ENCODE measurements around the gene ALCAM. TPM values are rescaled to one million over a fixed set of nuclear protein-coding genes. Genes with fewer than 3 reads are reported as not detected.

The ALCAM gene
- total and polyA plus RNA-seq, 2 donors (not counting 1 experiment from before 2014, with no cell fraction given): 168 to 188 TPM

GRCh38 chr3:105339946-105340345 is 26.8 kb upstream of the ALCAM start:
- Histone ChIP-seq H3K4me3 (replicated peaks in 1 of 4; ENCODE audit: control extremely low read depth in 1 of 4, insufficient read depth in 1 of 4, low read depth in 3 of 4, low read length in 4 of 4) (no peak overlapping the region), H3K4me1 (ENCODE audit: control insufficient read depth, extremely low read depth, insufficient read depth, low read length) (no peaks in the 10 kb centered on the region), H3K4me2 (ENCODE audit: extremely low read depth, insufficient read depth, low read length) (no peak overlapping the region), H2AFZ (ENCODE audit: low read length) (no peak overlapping the region), H3K27me3 (ENCODE audit: control insufficient read depth, insufficient read depth, low read length) (no peaks in the 10 kb centered on the region), H3K9ac (ENCODE audit: insufficient read depth, low read length) (no peak overlapping the region), H3K9me3 (ENCODE audit: control insufficient read depth, insufficient read depth, low read depth, low read length) (no peaks in the 10 kb centered on the region), H4K20me1 (ENCODE audit: control insufficient read depth, extremely low read depth, insufficient read depth, low read length) (no peaks in the 10 kb centered on the region), H3K27ac (ENCODE audit: insufficient read depth, low read length) (no peak overlapping the region), H3K79me2 (ENCODE audit: control insufficient read depth, insufficient read depth, low read length) (no peaks in the 10 kb centered on the region), H3K36me3 (ENCODE audit: control insufficient read depth, insufficient read depth, low read length) (no peaks in the 10 kb centered on the region)
- TF ChIP-seq EZH2 (IDR thresholded peaks at IDR 0.05; ENCODE audit: low read length, missing control alignments): no peak
- no peak for TF ChIP-seq CTCF (conservative IDR thresholded peaks at IDR 0.05 in 1 of 2, IDR thresholded peaks at IDR 0.05 in 1 of 2; ENCODE audit: low read depth in 1 of 2, low read length in 2 of 2)
- no peak for DNase-seq (ENCODE audit: low read depth in 2 of 2)

DNA sequence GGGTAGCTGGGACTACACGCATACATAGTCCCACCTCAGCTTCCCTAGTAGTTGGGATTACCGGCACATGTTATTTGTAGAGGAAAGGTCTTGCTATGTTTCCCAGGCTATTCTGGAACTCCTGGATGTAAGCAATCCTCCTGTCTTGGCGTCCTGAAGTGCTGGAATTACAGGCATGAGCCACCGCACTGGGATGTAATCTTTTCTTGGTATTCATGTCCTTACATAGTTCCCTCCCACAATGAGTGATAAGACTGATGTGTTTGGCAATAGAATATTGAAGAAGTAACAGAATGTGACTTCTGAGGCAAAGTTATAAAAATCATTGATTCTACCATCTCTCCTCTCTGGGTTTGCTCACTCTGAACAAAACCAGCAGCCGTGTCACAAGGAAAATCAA is 22.7 kb upstream of the ALCAM start:
- no peak overlapping the region for H3K9ac ChIP-seq (ENCODE audit: insufficient read depth, low read length)

DNA sequence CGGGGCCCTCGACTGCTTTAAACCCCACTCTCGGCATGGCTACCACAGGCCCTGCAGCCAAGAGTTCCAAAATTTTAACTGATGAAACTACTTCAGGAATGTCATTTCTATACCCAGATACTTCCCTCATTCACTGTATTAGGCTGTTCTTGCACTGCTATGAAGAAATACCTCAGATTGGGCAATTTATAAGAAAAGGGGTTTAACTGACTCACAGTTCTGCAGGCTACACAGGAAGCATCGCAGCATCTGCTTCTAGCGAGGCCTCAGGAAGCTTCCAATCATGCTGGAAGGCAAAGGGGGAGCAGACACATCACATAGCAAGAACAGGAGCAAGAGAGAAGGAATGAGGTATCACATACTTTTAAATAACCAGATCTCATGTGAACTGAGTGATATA is 21.6 kb upstream of the ALCAM start:
- H3K27me3 ChIP-seq (ENCODE audit: control insufficient read depth, insufficient read depth, low read length): no peaks in the 10 kb centered on the region
- H3K9ac ChIP-seq (ENCODE audit: insufficient read depth, low read length): no peak overlapping the region
- no peak overlapping the region for H3K4me2 ChIP-seq (ENCODE audit: extremely low read depth, insufficient read depth, low read length)
- H3K4me1 ChIP-seq (ENCODE audit: control insufficient read depth, extremely low read depth, insufficient read depth, low read length): no peaks in the 10 kb centered on the region
- H2AFZ ChIP-seq (ENCODE audit: low read length): no peak overlapping the region
- TF ChIP-seq CTCF (conservative IDR thresholded peaks at IDR 0.05 in 1 of 2, IDR thresholded peaks at IDR 0.05 in 1 of 2; ENCODE audit: low read depth in 1 of 2, low read length in 2 of 2): no peak
- no peak for TF ChIP-seq EZH2 (IDR thresholded peaks at IDR 0.05; ENCODE audit: low read length, missing control alignments)
- H3K36me3 ChIP-seq (ENCODE audit: control insufficient read depth, insufficient read depth, low read length): no peaks in the 10 kb centered on the region
- no peak overlapping the region for H3K4me3 ChIP-seq (replicated peaks in 1 of 4; ENCODE audit: control extremely low read depth in 1 of 4, insufficient read depth in 1 of 4, low read depth in 3 of 4, low read length in 4 of 4)
- no peak overlapping the region for H3K27ac ChIP-seq (ENCODE audit: insufficient read depth, low read length)
- no peaks in the 10 kb centered on the region for H3K9me3 ChIP-seq (ENCODE audit: control insufficient read depth, insufficient read depth, low read depth, low read length)
- H4K20me1 ChIP-seq (ENCODE audit: control insufficient read depth, extremely low read depth, insufficient read depth, low read length): no peaks in the 10 kb centered on the region
- no peak for DNase-seq (ENCODE audit: low read depth in 2 of 2)
- H3K79me2 ChIP-seq (ENCODE audit: control insufficient read depth, insufficient read depth, low read length): no peaks in the 10 kb centered on the region

More for the DNA sequence above, 22.7 kb upstream of the ALCAM start:
- Histone ChIP-seq H3K4me1 (ENCODE audit: control insufficient read depth, extremely low read depth, insufficient read depth, low read length) (no peaks in the 10 kb centered on the region), H4K20me1 (ENCODE audit: control insufficient read depth, extremely low read depth, insufficient read depth, low read length) (no peaks in the 10 kb centered on the region), H3K36me3 (ENCODE audit: control insufficient read depth, insufficient read depth, low read length) (no peaks in the 10 kb centered on the region), H2AFZ (ENCODE audit: low read length) (no peak overlapping the region), H3K79me2 (ENCODE audit: control insufficient read depth, insufficient read depth, low read length) (no peaks in the 10 kb centered on the region), H3K4me2 (ENCODE audit: extremely low read depth, insufficient read depth, low read length) (no peak overlapping the region), H3K27ac (ENCODE audit: insufficient read depth, low read length) (no peak overlapping the region), H3K9me3 (ENCODE audit: control insufficient read depth, insufficient read depth, low read depth, low read length) (no peaks in the 10 kb centered on the region), H3K4me3 (replicated peaks in 1 of 4; ENCODE audit: control extremely low read depth in 1 of 4, insufficient read depth in 1 of 4, low read depth in 3 of 4, low read length in 4 of 4) (no peak overlapping the region), H3K27me3 (ENCODE audit: control insufficient read depth, insufficient read depth, low read length) (no peaks in the 10 kb centered on the region)
- TF ChIP-seq CTCF (conservative IDR thresholded peaks at IDR 0.05 in 1 of 2, IDR thresholded peaks at IDR 0.05 in 1 of 2; ENCODE audit: low read depth in 1 of 2, low read length in 2 of 2): no peak
- TF ChIP-seq EZH2 (IDR thresholded peaks at IDR 0.05; ENCODE audit: low read length, missing control alignments): no peak
- peak in 1 of 2 donors; percentile 73 for DNase-seq (ENCODE audit: low read depth in 2 of 2)
